Muscle layer of colon (tissue), 2 donors: ENCODE data around the gene CALCB.
"Not testable (repeated sequence)": the region's sequence is repeated elsewhere in the genome, so short reads cannot be mapped to it uniquely, and the experiment has no call there.

ENCODE experiments used
- H3K27ac ChIP-seq: one replicate; pipeline ENCODE4 v1.7.0; 2013; ENCODE audit warnings: low read depth, mild to moderate bottlenecking, low read length, moderate library complexity
- H3K27me3 ChIP-seq, 2 donors: one replicate each; pipeline ENCODE4 v1.7.0; 2013; ENCODE audit warnings: low read length in 2 of 2, mild to moderate bottlenecking in 2 of 2; ENCODE audit not compliant: insufficient read depth in 2 of 2, control insufficient read depth in 1 of 2
- H3K36me3 ChIP-seq: one replicate; pipeline ENCODE4 v1.7.0; 2013; ENCODE audit warnings: mild to moderate bottlenecking, low read length; ENCODE audit not compliant: insufficient read depth
- H3K4me1 ChIP-seq: one replicate; pipeline ENCODE4 v1.7.0; 2013; ENCODE audit warnings: mild to moderate bottlenecking, low read length; ENCODE audit not compliant: insufficient read depth
- H3K4me3 ChIP-seq, 2 donors: one replicate each; pipeline ENCODE4 v1.7.0; 2013; ENCODE audit warnings: low read length in 2 of 2, low read depth in 1 of 2, mild to moderate bottlenecking in 1 of 2, moderate library complexity in 1 of 2
- H3K9ac ChIP-seq: one replicate; pipeline ENCODE4 v1.7.0; 2013; ENCODE audit warnings: low read length
- H3K9me3 ChIP-seq: one replicate; pipeline ENCODE4 v1.7.0; 2013; ENCODE audit warnings: mild to moderate bottlenecking, low read length
- donor health status: abdominal sarcoma.
- donor health status: Adenocarcinoma of cecum.

CALCB gene

GRCh38 chr11:15073361-15074205 lies at the start of gene CALCB:
Gene CALCB, plus strand, starts transcription at chr11:15073593. Its CDS starts 1,126 bp downstream, at chr11:15074719.
- Histone ChIP-seq H3K27ac (no peak within 1 kb of the TSS), H3K4me1 (peaks cover 18% of the 10 kb centered on the region), H3K27me3 (peaks cover 0 to 31% of the 10 kb centered on the region in 2 donors), H3K4me3 (peak within 1 kb of the TSS; percentile 38 to 65), H3K36me3 (no peaks in the 10 kb centered on the region), H3K9me3 (no peaks in the 10 kb centered on the region), H3K9ac (no peak within 1 kb of the TSS)

GRCh38 chr11:15027011-15027410 lies 46.4 kb upstream of the CALCB start:
- H3K27me3 ChIP-seq: no peaks in the 10 kb centered on the region
- H3K9ac ChIP-seq: no peak overlapping the region
- H3K36me3 ChIP-seq: no peaks in the 10 kb centered on the region
- no peaks in the 10 kb centered on the region for H3K4me1 ChIP-seq
- H3K4me3 ChIP-seq: no peak overlapping the region
- H3K27ac ChIP-seq: no peak overlapping the region
- H3K9me3 ChIP-seq: no peaks in the 10 kb centered on the region

GRCh38 chr11:15027956-15028355 lies 45.4 kb upstream of the CALCB start:
- Histone ChIP-seq H3K27ac (no peak overlapping the region), H3K27me3 (no peaks in the 10 kb centered on the region), H3K4me1 (no peaks in the 10 kb centered on the region), H3K9ac (no peak overlapping the region), H3K9me3 (no peaks in the 10 kb centered on the region), H3K4me3 (no peak overlapping the region), H3K36me3 (no peaks in the 10 kb centered on the region)

- Histone ChIP-seq H3K27me3 (no peaks in the 10 kb centered on the region), H3K36me3 (no peaks in the 10 kb centered on the region), H3K27ac (no peak overlapping the region), H3K9ac (no peak overlapping the region), H3K9me3 (no peaks in the 10 kb centered on the region), H3K4me3 (no peak overlapping the region), H3K4me1 (no peaks in the 10 kb centered on the region)
Observed at GRCh38 chr11:15028379-15028778, 45.0 kb upstream of the CALCB start.

- H3K36me3 ChIP-seq, H3K4me1 ChIP-seq, H3K9me3 ChIP-seq, H3K4me3 ChIP-seq, H3K27me3 ChIP-seq, H3K27ac ChIP-seq, H3K9ac ChIP-seq: not testable (repeated sequence)
Observed at GRCh38 chr11:15031945-15032344, 41.4 kb upstream of the CALCB start.

GRCh38 chr11:15034687-15035267 lies 38.6 kb upstream of the CALCB start:
- no peak overlapping the region for H3K9ac ChIP-seq

GRCh38 chr11:15035283-15035682 lies 38.1 kb upstream of the CALCB start:
- Histone ChIP-seq H3K27me3 (peaks cover 0 to 6% of the 10 kb centered on the region in 2 donors), H3K27ac (no peak overlapping the region), H3K36me3 (no peaks in the 10 kb centered on the region), H3K9me3 (no peaks in the 10 kb centered on the region), H3K4me3 (no peak overlapping the region), H3K9ac (no peak overlapping the region), H3K4me1 (no peaks in the 10 kb centered on the region)

More at GRCh38 chr11:15034687-15035267, 38.6 kb upstream of the CALCB start:
- Histone ChIP-seq H3K27me3 (peaks cover 0 to 6% of the 10 kb centered on the region in 2 donors), H3K4me1 (no peaks in the 10 kb centered on the region), H3K27ac (no peak overlapping the region), H3K9me3 (no peaks in the 10 kb centered on the region), H3K36me3 (no peaks in the 10 kb centered on the region), H3K4me3 (no peak overlapping the region)

- Histone ChIP-seq H3K27ac (no peak overlapping the region), H3K4me1 (no peaks in the 10 kb centered on the region), H3K9ac (no peak overlapping the region), H3K9me3 (no peaks in the 10 kb centered on the region), H3K4me3 (no peak overlapping the region), H3K36me3 (no peaks in the 10 kb centered on the region), H3K27me3 (peaks cover 0 to 6% of the 10 kb centered on the region in 2 donors)
Observed at GRCh38 chr11:15038963-15039362, 34.4 kb upstream of the CALCB start.

- Histone ChIP-seq H3K9ac (no peak overlapping the region), H3K27me3 (no peaks in the 10 kb centered on the region), H3K4me1 (no peaks in the 10 kb centered on the region), H3K36me3 (no peaks in the 10 kb centered on the region), H3K9me3 (no peaks in the 10 kb centered on the region), H3K27ac (no peak overlapping the region), H3K4me3 (no peak overlapping the region)
Observed at GRCh38 chr11:15045209-15045608, 28.2 kb upstream of the CALCB start.

GRCh38 chr11:15045891-15046290 lies 27.5 kb upstream of the CALCB start:
- Histone ChIP-seq H3K9me3 (no peaks in the 10 kb centered on the region), H3K4me1 (no peaks in the 10 kb centered on the region), H3K27me3 (no peaks in the 10 kb centered on the region), H3K36me3 (no peaks in the 10 kb centered on the region), H3K9ac (no peak overlapping the region), H3K27ac (no peak overlapping the region), H3K4me3 (no peak overlapping the region)

- not testable (repeated sequence) for H3K9me3 ChIP-seq, H3K36me3 ChIP-seq, H3K27ac ChIP-seq, H3K9ac ChIP-seq, H3K4me1 ChIP-seq, H3K27me3 ChIP-seq, H3K4me3 ChIP-seq
Observed at GRCh38 chr11:15046673-15047072, 26.7 kb upstream of the CALCB start.

- Histone ChIP-seq H3K27ac (no peak overlapping the region), H3K4me3 (no peak overlapping the region), H3K9ac (no peak overlapping the region), H3K36me3 (no peaks in the 10 kb centered on the region), H3K27me3 (no peaks in the 10 kb centered on the region), H3K4me1 (no peaks in the 10 kb centered on the region), H3K9me3 (no peaks in the 10 kb centered on the region)
Observed at GRCh38 chr11:15048616-15049015, 24.8 kb upstream of the CALCB start.
